GM21515 (cell line): Measurements from ENCODE around the gene PLA2G15.

ENCODE experiments used
- ATAC-seq: cut with Tn5 transposase; IDR thresholded peaks from one replicate; pipeline ENCODE4 v1.9.1; 2021; ENCODE audit not compliant: unreplicated experiment

Gene PLA2G15

DNA sequence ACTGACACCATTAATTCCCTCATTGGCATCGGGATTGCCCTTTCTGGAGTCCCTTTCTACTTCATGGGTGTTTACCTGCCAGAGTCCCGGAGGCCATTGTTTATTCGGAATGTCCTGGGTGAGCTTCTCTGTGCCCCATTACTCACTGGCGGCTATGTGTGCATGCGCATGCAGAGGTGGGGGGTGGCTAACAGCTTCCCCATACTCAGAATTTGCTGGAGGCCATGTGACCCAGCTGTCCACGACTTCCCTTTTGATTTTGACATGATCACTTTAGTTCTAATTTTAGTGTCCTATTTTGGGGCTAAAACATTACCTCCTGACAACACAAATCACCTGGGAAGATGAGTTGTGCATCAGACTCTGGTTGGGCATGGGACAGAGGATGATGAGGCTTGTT lies 51.5 kb downstream of the PLA2G15 start:
- ATAC-seq: no peak

DNA sequence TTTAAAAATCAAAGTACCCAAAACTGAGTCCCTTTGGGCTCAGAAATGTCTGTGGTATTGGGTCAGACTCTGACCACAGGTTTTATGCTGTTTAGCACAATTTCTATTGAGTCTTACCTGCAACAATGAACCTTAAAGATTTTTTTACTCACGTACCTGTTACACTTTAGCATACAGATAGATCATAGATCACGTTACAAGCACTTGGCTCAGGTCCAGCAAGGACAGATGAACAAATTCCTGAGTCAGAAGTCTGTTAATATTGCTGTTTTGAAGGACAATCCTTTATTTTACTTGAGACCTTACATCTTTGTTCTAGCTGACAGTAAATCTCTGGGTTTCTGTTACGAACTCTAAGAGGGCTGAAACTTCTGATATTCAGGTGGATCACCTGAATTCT lies 52.7 kb downstream of the PLA2G15 start:
- ATAC-seq: no peak

DNA sequence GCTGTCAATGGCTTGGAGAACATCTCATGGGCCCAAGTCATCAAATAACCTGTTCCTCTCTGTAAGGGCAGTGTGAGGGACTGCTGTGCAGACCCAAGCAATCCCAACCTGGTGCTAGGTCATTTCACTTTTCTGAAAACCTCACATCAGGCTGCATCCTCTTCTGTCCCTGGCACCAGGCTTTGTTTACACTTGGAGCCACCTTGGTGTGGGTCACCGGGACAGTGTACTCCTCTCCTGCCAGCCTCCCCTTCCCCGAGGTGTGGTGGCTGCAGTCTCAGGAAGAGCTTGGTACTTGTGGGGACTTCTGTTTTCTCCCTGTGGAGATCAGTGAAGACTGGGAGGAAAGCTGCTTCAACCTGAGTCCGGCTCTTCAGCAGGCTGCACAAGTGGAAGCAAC lies 53.1 kb downstream of the PLA2G15 start:
- ATAC-seq: no peak

DNA sequence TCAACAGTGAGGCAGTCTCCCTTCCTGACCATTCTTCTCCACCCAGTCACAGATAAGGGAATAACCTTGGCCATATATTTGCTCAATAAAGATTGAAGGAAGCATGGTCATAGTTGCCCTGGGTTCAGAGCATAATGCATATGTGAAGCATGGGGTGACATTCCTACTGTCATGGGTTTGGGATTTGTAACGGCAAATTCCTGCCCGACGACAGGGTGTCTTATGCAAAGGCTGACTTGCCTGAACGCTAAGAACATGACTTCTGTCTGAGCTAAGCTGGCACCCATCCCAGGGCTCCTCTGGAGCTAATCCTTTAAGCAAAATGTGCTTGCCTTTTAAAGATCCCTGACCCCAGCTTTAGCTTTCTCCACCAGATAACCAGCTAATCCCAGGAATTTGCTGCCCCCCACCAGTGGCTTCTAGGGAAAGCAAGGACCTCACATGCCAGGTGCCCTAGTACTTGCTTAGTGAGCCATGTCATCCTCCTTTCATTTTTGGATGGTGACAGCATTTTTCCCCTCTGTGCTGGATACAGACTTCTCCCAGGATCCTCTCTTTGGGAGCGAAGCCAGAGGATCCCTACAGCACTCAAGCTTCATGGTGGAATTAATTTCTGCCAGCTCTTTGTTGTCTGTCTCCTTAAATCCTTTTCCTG lies 53.9 kb downstream of the PLA2G15 start:
- no peak for ATAC-seq

DNA sequence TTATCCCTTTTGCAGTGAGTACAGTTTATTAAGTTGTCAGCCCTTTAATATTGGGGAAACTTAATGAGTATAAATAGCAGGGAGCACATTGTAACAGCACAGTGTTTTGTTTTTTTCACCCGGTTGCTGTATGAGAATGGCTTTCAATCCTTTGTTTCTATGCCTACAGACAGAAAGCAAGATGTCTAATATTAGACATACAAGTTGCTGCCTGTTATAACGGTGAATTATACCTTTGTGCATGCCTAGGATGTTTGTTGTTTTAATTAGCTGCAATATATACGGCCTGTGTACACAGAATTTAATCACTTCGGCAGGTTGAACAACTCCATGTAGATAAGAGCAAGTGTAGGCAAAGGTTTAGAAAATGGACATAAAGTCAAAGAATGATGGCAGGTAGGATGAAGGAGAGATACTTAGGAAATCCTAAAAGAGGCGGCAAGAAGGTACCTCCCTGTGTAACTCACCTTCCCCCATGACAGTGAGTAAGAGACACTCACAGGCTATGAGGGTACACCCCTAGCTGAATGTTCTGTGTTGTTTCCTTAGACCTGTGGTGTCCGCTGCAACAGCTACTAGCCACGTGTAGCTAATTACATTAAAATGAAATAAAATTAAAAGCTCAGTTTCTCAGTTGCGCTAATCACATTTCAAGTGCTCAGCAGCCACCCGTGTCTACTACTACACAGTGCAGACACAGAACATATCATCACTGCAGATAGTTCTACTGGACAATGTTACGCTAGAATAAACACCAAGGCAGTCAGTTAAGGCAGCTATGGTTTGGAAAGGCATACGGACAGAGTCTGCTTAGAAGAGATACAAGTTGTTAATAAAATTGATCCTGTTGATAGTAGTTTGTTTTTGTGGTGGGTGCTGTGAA lies 54.6 kb downstream of the PLA2G15 start:
- ATAC-seq: no peak

DNA sequence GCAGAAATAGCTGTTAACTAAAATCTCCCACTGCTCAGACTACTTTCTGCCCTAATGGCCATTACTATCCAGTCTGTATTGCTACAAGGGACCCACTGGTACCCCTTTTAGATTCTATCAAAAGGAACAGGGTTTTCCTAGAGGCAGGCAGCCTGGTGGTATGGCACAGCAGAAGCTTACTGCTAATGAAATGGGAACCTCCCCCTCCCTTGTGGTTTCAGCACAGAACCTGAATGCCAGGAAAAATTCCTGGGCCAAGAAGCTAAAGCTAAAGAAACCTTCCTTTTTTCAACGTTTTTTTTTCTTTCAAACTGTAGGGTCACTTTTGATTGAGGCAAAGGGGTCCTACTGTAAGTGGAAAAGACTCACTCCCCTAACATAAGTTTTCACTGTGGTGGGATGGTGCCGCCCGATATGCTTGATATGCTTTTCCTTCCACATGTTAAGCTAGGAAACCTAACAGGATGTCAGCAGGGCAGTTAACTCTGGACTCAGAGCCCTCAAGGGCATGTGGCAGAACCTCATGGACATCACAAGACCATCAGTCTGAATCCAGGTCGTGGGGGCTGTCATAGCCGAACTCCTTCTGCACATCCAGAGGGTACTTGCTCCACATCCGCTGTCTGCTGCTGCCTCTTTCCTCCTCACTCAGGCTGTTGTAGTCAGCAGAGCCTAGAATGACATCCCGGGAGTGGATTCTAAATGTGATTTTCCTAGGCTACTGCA lies 55.7 kb downstream of the PLA2G15 start:
- no peak for ATAC-seq

DNA sequence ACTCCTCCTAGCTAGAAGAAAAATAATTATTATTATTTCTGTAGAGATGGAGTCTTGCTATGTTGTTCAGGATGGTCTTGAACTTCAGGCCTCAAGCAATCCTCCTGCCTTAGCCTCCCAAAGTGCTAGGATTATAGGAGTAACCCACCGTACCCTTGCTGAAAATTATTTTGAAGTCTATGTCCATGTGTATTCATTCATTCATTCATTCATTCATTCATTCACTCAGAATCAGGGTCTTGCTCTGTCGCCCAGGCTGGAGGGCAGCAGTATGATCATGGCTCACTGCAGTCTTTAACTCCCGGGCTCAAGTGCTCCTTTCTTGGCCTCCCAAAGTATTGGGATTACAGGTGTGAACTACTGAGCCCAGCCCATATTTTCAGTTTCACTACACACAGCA lies 61.5 kb downstream of the PLA2G15 start:
- ATAC-seq: no peak

DNA sequence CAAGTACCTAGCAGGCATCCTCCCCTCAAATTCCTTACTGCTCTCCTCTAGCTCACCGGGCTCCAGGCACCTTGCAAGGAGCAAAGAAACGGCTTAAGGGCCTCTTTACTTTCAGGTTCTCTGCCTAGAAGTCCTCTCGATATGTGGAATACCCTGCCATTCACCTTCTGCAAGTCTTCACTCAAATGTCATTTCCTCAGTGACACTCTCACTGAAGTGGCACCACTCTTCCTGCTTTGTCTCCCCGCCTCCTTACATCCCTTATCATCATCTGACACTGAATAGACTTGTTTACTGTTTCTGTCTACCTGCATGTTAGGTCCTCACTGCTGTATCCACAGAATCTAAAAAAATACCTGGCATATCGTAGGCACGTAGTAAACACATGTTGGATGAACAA lies 64.6 kb downstream of the PLA2G15 start:
- ATAC-seq: no peak

DNA sequence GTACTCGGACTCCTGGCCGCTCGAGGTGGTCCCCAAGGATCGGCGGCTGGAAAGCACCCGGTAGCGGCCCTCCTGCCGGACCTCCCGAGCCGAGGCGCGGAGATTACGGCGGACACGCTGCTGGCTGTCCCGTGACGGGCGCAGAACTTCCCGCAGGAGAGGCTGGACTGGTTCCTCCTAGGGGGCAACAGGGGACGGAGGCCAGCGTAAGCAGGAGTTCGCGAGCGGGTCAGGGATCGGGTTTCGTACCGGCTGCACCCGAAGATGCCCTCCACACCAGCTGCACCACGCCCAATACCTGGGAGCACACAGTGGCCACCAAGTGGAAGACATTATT lies 65.2 kb downstream of the PLA2G15 start:
- ATAC-seq: peak; percentile 23
